ENCODE data around the gene AGO1. TPM values are rescaled to one million over a fixed set of nuclear protein-coding genes. Genes with fewer than 3 reads are reported as not detected.

Gene AGO1
- total RNA-seq, 1 experiment from 2014 or later: 81.8 TPM

GRCh38 chr1:35902671-35903070 is 19.7 kb downstream of the AGO1 start:
- no peaks in the 10 kb centered on the region for H3K27me3 Mint-ChIP-seq (ENCODE audit: low read depth)
- DNase-seq (ENCODE audit: low spot score): no peak
- ChIA-PET CTCF (interaction anchor here (0.7 kb wide), 1 partner anchor 17 kb away, joined by 3 read pairs; no protein-coding TSS in a partner anchor), POLR2A (no interaction called here)
- H3K9me3 Mint-ChIP-seq: no peaks in the 10 kb centered on the region; the same call in 1 of the 2 replicates
- H3K27ac Mint-ChIP-seq: peak overlapping the region; percentile 36; the same call in 1 of the 2 replicates
- peaks cover 86% of the 10 kb centered on the region for H3K36me3 Mint-ChIP-seq
- TF ChIP-seq CBFB (CRISPR knock-in tag; IDR thresholded peaks at IDR 0.05; ENCODE audit: low read depth): no peak
- TF ChIP-seq TCF7 (CRISPR knock-in tag; IDR thresholded peaks at IDR 0.05; ENCODE audit: low read depth): no peak
- TF ChIP-seq GABPB1 (CRISPR knock-in tag; IDR thresholded peaks at IDR 0.05): no peak
- no peak for TF ChIP-seq MXD4 (CRISPR knock-in tag; IDR thresholded peaks at IDR 0.05; ENCODE audit: borderline replicate concordance)
- TF ChIP-seq ZNF263 (CRISPR knock-in tag; IDR thresholded peaks at IDR 0.05; ENCODE audit: low read depth): no peak
- no peak for TF ChIP-seq ZSCAN18 (CRISPR knock-in tag; IDR thresholded peaks at IDR 0.05)
- no peak for TF ChIP-seq FOXJ3 (CRISPR knock-in tag; IDR thresholded peaks at IDR 0.05; ENCODE audit: borderline replicate concordance)
- TF ChIP-seq MLX (CRISPR knock-in tag; IDR thresholded peaks at IDR 0.05): no peak
- no peak overlapping the region for H3K4me3 Mint-ChIP-seq
- no peak for ATAC-seq
- no peaks in the 10 kb centered on the region for H3K4me1 Mint-ChIP-seq

GRCh38 chr1:35914717-35915116 is 31.7 kb downstream of the AGO1 start:
- no peaks in the 10 kb centered on the region for H3K27me3 Mint-ChIP-seq (ENCODE audit: low read depth)
- TF ChIP-seq ZNF317 (CRISPR knock-in tag; IDR thresholded peaks at IDR 0.05; ENCODE audit: borderline replicate concordance, low read depth) (no peak), KAT7 (CRISPR knock-in tag; IDR thresholded peaks at IDR 0.05; ENCODE audit: borderline replicate concordance) (no peak), ZBTB21 (CRISPR knock-in tag; IDR thresholded peaks at IDR 0.05; ENCODE audit: borderline replicate concordance) (no peak), ZNF512 (CRISPR knock-in tag; IDR thresholded peaks at IDR 0.05; ENCODE audit: borderline replicate concordance) (no peak), GABPB1 (CRISPR knock-in tag; IDR thresholded peaks at IDR 0.05) (no peak), PRRX2 (CRISPR knock-in tag; IDR thresholded peaks at IDR 0.05) (no peak), ATF6 (CRISPR knock-in tag; IDR thresholded peaks at IDR 0.05) (no peak), HMGXB4 (CRISPR knock-in tag; IDR thresholded peaks at IDR 0.05) (no peak), USF2 (CRISPR knock-in tag; IDR thresholded peaks at IDR 0.05) (no peak), GRHL2 (CRISPR knock-in tag; IDR thresholded peaks at IDR 0.05; ENCODE audit: insufficient replicate concordance, severe bottlenecking) (no peak), SMAD3 (CRISPR knock-in tag; IDR thresholded peaks at IDR 0.05; ENCODE audit: borderline replicate concordance) (no peak)
- H3K36me3 Mint-ChIP-seq: peaks cover 84% of the 10 kb centered on the region
- ATAC-seq: no peak
- H3K4me3 Mint-ChIP-seq: no peak overlapping the region
- CTCF ChIA-PET: no interaction called here
- H3K27ac Mint-ChIP-seq: no peak overlapping the region
- no peak for DNase-seq (ENCODE audit: low spot score)
- POLR2A ChIA-PET: no interaction called here
- H3K9me3 Mint-ChIP-seq: no peaks in the 10 kb centered on the region
- no peaks in the 10 kb centered on the region for H3K4me1 Mint-ChIP-seq
